Effector CD4-positive, alpha-beta T cell (primary cell): ENCODE measurements around the gene EVX2.

Source experiments
- DNase-seq: peaks from one replicate; pipeline ENCODE4 v3.0.0-alpha.2; 2020

The EVX2 gene

DNA sequence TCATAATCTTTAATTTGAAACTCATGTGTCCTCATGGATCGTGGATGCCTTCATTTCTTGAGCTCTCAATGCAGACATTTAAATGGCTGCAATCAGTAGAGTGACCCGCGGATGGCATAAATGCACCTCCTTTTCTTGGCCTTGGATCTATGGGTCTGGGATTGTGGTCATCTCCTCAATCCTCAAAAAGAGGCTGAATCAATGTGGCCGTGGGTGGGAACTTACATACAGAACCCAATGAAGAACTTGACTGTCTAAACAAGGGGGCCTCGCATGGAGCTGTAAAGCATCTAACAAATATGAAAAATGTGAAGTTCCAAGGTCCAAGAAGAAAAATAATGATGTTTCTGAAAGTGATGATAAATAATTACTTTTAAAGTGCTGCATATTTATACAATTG, 11.7 kb upstream of the EVX2 start:
- DNase-seq: no peak

DNA sequence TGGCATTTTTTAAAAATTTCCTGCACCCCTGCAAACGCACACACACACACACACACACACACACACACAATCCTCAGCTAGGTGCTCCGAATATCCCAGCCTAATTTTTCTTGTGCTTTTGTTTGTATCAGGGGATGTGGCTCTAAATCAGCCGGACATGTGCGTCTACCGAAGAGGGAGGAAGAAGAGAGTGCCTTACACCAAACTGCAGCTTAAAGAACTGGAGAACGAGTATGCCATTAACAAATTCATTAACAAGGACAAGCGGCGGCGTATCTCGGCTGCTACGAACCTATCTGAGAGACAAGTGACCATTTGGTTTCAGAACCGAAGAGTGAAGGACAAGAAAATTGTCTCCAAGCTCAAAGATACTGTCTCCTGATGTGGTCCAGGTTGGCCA, 10.6 kb upstream of the EVX2 start:
- no peak for DNase-seq

DNA sequence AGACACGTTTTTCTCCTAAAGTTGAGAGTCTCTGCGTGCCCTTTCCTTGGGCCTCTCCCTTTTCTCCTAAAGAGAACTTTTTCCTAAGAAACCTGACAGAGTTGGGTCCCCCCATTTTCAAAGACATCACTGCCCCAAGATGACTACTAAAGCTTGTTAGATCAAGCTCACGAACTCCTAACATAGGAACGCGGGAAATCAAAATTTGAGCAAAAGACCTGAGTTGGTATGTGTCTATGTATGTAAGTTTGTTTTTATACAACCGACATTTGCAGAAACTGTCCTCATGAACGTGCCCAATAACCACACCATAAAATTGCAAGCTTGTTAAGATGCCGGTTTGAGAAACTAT, 10.1 kb upstream of the EVX2 start:
- no peak for DNase-seq

DNA sequence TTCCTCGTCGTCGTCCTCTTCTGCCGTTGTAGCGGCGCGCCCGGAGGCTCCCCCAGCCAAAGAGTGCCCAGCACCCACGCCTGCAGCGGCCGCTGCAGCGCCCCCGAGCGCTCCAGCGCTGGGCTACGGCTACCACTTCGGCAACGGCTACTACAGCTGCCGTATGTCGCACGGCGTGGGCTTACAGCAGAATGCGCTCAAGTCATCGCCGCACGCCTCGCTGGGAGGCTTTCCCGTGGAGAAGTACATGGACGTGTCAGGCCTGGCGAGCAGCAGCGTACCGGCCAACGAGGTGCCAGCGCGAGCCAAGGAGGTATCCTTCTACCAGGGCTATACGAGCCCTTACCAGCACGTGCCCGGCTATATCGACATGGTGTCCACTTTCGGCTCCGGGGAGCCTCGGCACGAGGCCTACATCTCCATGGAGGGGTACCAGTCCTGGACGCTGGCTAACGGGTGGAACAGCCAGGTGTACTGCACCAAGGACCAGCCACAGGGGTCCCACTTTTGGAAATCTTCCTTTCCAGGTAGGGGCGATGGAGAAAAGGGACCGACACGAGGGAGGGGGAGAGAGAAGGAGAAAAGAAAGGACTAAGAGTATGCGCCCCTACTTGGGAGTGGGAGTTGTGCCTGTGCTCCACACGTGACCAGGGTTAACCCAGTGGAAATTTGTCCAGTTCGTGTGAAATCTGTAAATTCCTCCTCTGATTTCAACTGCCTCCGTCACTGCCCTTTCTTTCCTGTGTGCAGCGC, 9.6 kb upstream of the EVX2 start:
- no peak for DNase-seq

DNA sequence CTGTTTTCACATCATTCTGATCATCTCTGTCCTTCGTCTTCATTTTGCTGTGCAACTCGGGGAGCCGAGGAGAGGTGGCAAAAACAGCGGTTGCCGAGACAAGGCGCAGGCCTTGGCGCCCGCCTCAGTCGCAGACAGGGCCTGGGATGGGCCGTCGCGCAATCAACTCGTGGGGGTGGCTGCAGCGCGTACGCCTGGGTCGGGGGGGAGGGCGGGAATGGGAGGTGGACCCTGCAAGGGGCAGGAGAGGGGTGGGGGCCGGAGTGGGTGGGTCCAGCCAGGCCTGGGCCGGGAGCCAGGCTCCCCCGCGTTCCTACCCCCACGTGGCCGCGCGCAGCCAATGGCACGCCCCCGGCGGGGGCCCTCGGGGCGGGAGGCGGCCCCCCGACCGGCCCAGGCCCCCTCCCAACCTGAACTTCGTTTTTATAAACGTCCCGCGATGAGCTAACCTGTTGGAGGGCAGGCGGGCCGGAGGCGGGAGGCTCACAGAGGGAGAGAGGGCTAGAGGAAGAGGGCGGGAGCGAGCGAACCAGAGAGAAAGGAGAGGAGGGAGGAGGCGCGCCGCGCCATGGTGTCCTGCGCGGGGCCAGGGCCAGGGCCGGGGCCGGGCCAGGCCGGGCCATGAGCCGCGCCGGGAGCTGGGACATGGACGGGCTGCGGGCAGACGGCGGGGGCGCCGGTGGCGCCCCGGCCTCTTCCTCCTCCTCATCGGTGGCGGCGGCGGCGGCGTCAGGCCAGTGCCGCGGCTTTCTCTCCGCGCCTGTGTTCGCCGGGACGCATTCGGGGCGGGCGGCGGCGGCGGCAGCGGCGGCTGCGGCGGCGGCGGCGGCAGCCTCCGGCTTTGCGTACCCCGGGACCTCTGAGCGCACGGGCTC, 8.7 kb upstream of the EVX2 start, which contains the start of gene HOXD13:
Gene HOXD13, plus strand, starts transcription at position 452 of the 875 bp plus-strand sequence. Its CDS starts 170 bp downstream, at position 622.
- no peak for DNase-seq

DNA sequence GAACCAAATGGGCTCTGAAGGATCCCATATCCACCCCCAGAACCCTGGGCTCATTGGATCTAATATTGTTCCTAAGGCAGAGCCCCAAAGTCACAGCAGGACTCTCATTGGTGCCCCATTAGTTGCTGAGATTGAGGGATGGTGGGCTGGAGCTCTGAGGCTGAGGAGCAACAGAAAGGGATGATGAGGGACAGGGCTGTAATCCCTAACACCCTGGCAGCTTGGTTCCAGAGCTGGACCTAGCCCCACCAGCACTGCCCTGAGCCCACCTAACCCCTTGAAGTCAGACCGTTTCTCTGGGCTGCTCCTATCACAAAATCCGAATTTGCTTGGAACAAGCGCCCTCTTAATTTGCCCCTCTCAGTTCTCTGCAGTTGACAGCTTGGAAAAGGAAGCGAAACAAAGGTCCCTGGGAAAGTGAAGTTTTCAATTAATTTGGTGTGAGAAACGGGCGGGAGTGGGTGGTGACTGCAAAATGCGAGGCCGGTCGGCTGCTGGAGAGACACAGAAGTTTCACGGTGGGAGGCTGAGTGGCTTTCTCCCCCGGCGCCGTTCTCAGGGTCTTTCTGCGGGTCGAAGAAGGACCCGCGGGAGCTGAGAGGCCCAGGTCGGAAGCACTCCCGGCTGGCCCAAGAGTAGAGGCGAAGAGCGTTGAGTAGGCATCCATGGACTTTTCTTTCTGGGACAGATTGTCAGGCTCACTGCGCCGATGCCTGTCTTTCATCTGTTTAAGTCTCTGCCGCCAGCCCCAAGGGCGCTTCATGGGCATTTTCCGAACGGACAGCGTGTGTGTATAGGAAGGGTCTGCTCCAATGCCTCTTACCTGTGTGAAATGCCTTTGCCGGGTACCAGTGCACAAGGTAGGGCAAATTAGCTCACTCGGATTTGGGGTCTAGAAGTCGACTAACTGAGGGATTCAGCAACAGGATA, 7.8 kb upstream of the EVX2 start:
- no peak for DNase-seq

DNA sequence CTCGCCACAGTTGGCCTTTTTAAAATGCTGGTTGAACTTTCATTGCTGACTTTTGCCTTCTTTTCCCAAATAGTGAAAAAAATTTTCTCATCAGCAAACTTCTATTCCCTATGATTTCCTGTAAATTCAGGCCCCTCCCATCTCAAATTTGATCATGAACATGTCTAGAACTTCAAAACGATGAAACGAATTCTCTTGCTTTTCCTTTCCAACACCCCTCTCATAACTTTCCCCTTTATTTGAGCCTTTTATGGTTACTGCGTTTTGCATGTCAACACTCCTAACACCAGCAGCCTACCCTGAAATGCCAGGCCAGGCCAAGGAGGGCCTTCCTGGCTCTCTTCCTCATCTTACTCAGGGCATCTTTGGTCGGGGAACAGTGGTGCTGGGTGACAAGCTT, 7.1 kb upstream of the EVX2 start:
- no peak for DNase-seq

DNA sequence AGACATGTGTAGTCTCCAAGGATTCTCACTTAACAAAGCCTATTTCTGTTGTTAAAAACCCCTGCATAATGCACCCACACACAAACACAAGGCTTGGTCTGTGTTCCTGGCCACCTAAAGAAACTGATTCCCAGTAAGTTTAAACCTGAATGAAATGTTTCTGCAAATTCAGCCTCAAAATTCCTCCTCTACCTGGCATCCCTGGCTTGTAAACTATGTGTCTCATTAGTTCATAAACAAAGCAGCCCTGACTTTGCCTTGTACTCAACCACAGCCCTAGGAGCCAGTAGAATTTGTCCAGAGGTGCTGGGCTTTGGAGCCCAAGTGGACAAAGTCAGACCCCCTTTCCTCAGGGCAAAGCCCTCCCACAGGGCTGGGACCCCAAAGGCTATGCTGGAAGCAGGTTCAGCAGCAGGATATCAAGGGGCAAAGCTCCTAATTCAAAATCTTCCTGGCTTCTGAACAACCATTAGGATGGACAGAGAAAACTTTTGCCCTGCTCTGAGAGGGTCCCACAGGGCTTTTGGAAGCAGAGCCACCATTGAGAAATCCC, 6.2 kb upstream of the EVX2 start:
- no peak for DNase-seq

DNA sequence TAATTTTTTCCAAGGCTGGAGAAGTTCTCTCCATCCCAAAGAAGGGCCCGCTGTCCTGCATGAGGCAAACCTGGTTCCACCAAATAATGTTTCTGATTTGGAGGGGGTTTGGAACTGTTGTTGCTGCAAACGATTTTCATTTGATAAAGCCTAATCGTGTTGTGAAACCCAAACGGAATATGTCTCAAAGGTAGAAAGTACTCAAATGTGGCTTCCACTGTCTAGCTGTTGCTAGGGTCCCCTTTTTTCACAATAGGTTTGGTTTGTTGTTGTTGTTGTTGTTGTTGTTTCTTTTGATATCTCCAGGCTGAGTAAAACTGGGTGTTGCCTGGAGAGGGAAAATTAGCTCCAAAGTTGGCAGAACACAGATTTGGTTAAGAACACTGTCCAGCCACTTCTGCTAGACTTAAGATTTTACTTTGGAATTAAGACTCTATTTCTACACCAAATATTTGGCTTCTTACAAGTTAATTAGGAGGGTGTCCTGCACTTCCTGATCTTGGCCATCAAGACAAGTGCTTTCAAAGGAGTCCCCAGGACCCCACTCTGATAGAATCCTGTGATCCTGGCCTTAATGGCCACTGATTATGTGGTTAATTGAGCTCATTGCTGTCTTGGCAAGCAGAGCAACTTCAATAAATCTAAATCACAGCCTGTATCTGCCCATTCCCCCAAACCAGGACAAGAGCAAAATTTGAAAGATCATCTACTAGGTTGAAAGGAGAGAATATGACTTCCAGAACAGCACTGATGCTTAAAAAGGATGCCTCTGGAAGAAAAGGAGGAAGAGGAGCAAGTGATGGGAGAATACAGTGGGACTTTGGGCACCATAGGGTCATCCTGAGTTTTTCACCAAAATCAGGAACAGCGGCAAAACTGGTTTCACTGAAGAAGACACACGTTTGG, 5.4 kb upstream of the EVX2 start:
- DNase-seq: no peak

DNA sequence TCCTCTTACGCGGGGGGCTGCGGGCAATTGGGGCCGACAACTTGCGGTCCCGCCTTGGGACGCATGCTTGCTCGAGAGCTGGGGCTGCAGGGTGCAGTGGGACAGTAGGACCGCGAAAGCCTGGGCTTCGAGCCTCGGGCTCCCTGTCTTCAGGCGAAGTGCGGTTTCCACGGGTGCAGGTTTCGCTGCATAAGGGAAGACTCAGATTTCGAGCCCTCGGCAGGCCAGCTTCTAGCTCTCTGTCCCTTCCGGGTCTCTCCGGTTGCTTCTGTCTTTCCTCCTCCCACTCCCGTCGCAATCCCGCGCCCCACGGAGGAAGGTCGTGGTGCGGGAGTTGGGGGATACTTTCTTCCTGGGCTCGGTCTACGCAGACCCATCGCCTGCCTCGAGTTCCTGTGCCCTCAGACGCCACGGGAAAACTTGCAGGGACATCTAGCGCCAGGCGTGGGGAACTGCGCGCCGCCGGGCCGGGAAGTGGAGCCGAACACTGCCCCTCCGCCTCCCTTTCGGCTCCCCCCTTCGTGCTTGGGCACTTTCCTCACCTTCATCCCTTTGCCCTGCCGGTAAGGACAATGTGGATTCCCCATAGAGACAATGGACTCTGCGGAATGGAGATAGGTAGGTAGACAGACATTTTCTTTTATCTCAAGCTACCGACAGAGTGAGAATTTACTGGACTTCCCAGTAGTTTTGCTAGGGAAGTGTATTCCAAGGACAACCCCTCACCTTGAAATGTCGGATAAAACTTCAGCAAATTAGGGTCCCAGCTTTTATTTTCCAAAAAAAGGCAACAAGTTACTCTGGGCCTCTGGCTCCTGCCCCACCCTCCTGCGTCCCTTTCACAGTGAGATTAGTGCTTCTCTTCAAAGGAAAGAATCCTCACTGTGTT, 4.5 kb upstream of the EVX2 start:
- no peak for DNase-seq

DNA sequence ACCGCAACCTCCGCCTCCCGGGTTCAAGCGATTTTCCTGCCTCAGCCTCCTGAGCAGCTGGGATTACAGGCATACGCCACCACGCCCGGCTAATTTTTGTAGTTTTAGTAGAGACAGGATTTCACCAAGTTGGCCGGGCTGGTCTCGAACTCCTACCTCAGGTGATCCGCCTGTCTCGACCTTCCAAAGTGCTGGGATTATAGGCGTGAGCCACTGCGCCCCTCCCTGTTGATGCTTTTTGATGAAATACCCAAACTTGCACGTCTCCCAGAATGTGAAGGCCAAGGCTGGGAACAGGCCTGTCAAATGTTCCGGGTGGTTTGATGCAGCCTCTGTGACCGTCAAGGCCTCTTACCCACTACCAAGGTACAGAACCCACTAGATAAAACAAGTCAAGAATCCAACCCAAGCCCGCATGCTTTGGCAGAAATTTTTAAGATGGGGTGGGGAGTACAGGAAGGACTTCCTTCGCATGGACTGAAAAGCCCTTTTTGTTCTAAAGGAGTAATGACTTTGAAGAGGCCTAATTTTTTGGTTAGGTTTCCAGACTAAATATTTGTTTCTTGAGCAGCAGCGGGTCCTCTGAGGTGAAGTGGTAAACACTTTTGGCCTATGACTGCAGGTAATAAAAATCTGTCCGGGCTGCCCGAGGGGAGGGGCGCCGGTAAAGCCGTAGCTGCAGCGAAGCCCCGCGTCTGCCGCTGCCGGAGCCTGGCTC, 3.7 kb upstream of the EVX2 start:
- no peak for DNase-seq

DNA sequence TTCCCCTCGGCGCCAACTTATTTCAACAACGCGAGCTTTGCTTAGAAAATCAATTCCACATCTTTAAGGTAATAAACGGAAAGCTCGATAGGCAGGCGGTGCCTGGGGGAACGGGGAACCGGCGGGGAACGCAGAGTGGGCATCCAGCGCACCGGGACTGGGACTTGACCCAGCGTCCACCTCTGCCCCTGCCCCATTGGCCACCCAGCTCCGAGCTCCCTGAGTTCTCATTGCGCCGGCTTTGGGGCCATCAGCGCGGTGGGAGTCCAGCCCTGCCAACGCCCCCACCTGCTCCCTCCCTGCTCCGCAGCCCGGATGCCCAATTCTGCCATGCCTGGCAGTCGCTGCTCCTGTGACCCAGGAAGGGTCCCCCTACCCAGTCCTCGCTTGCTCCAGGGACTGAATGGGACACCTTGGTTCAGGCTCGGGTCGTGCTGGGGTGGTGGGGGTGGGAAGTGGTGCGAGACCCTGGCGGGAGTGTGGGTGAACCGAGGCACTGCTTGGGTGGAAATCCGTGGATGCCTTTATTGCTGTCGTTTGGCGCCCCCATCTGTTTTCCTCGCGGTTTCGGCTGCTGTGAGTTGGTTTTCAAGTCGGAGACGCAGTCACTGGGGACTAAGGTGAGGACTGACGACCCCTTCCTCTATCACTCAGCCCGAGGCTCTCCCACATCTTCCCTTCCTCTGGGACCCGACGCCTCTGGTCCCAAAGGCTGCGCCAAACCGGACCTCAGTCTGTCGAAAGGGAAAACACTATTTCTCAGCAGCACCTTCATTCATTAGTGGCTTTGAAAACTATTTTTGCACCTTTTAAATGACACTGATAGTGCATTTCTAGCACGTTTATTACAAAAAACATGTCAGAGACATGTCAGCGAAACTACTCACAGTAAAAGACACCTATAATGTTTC, 2.4 kb upstream of the EVX2 start:
- DNase-seq: no peak

DNA sequence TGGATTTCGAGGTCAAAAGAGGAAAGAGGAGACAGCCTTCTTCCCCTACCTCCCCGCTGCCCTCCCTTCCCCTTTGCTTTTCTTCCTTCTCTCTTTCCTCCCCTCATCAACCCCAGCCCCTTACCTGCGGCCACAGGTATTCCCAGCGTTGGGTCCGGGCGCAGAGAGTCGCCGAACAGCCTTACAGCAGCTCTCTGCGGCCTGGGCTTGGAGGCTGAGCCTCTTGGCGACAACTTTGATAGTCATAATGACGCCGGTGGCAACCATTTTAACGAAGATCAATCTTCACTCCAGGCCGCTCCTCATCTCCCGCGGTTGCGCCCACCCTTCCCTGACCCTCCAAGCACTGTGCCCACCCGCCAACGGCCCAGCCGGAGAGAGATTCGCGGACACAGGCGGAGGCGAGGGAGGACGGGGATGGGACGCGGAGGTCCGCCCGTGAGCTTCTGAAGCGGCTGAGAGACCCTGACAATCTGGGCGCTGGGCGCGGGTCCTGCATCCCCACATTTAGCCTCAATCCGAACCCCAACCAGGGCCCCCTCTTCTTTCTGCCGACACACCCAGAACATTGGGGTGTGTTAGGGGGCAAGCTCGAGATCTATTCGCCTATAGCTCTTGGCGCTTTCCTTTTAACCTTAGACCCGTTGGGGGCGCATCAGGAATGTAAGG, 1.5 kb upstream of the EVX2 start:
- no peak for DNase-seq

DNA sequence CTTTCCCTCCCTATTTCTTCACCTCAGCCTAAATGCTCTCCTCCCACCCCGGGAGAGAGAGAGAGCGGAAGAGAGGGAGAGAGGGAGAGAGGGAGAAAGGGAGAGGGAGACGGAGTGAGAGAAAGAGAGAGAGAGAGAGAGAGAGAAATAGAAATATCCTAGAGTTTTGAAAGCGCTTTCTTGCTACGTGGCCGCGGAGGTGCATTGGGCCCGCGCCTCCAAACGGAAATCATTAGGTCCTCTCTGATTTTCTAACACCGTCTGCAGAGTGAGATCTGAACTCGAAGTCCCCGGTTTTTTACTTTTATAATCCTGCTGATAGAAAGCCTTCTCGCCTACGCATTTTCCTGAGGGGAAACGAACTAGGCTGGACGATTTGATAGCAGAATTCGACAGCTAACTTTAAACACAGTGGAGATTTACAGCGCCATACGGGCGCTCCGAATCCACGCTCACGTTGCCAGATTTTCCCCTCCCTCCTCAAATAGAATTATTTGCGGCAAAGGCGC, 903 bp upstream of the EVX2 start:
- DNase-seq: no peak

DNA sequence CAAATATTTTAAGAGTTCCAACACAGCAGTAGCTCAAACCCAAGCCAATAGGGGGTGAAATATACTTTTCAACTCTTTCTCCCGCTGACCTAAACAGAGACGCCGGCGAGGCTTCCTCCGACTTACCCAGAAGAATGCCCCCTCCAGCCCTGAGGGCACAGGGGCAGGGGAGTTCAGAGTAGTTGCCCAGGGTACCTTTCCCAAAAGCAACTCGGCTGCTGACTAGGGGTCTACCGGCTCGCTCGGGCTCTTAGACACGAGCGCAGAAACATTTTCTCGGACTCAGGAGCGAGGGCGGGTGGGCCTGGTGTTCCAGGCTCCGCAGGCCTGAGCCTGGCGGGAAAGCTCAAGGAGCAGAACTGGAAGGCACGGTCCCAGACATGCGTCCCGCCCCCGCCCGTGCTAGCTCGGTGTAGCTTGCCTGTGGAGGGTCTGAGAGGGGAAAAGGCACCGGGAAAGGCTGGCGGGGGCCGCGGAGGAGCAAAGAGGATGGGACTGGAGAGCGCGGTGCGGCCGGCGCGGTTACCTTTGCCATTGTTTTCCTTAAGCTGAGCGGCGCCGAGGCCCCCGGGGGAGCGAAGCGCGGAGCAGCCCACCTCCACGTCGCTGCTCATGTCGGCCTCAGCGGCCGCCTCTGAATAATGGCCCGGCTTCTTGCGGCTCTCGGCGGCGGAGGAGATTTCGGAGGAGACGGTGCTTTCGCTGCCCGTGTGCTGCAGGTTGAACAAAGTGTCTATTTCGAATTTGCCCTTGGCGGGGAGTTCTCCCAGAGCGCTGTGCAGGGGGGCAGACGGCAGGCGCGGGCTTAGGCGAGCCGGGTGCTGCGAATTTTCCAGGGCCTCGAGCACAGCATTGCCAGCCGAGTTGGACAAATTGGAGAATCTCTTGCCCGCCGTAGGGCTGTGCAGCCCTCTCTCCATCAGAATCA, 674 bp downstream of the EVX2 start:
- DNase-seq: no peak

DNA sequence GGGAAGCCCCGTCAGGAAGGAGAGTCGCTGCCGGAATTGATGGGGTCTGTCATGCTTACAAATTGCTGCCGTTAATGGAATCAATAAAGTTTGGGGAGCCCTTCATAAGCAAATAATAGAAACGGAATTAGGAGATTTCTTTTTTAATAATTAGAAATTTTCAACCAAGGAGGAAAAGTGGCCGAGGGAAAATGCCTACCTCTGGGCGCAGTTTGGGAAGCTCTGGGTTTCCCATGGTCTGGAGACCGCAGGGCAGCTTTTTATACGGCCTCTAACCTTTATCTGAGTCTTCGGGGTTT, 1.3 kb downstream of the EVX2 start:
- DNase-seq: no peak
